HepG2 (cell line): ENCODE results near the gene CAPG. TPM values are rescaled to one million over a fixed set of nuclear protein-coding genes. Genes with fewer than 3 reads are reported as not detected.

ENCODE experiments used
- GATA4 ChIP-seq: sonication (generic); IDR thresholded peaks from 2 replicates; pipeline ENCODE4 v1.6.1; 2016; ENCODE audit warnings: antibody characterized with exemption, low read depth, borderline replicate concordance
- GZF1 ChIP-seq: sonication (generic); formaldehyde crosslinking; IDR thresholded peaks from 2 replicates; pipeline ENCODE4 v1.5.1; 2020; ENCODE audit warnings: mild to moderate bottlenecking, missing genetic modification reagents
- MAZ ChIP-seq, 2 experiments: sonication (generic) in 1 of 2; formaldehyde crosslinking in 1 of 2; IDR thresholded peaks; 2 replicates each; pipeline versions ENCODE4 v1.5.0 to v1.6.1; 2012 to 2020; ENCODE audit warnings: low read depth in 2 of 2, mild to moderate bottlenecking in 2 of 2, borderline replicate concordance in 1 of 2, improper control_type of control experiment in 1 of 2, low read length in 1 of 2, missing genetic modification reagents in 1 of 2, moderate library complexity in 1 of 2
- MED13 ChIP-seq: sonication (generic); formaldehyde crosslinking; IDR thresholded peaks from 2 replicates; pipeline ENCODE4 v1.5.0; 2020; ENCODE audit warnings: missing genetic modification reagents
- RAD51 ChIP-seq: fragments of 450-650 bp; IDR thresholded peaks from 2 replicates; pipeline ENCODE4 v1.6.1; 2016; ENCODE audit warnings: borderline replicate concordance
- SRF ChIP-seq: IDR thresholded peaks from 2 replicates; pipeline ENCODE4 v1.6.1; 2011; ENCODE audit warnings: mild to moderate bottlenecking, low read depth, low read length, moderate library complexity
- ZBTB39 ChIP-seq: sonication (generic); formaldehyde crosslinking; IDR thresholded peaks from 2 replicates; pipeline ENCODE4 v1.5.0; 2020; ENCODE audit warnings: missing genetic modification reagents
- ZMYM2 ChIP-seq: sonication (generic); formaldehyde crosslinking; IDR thresholded peaks from 2 replicates; pipeline ENCODE4 v1.8.0; 2022; ENCODE audit warnings: mild to moderate bottlenecking, missing genetic modification reagents
- ZNF337 ChIP-seq: sonication (generic); formaldehyde crosslinking; IDR thresholded peaks from 2 replicates; pipeline ENCODE4 v1.5.1; 2020; ENCODE audit warnings: missing genetic modification reagents, low read depth, mild to moderate bottlenecking, borderline replicate concordance
- ZNF574 ChIP-seq: sonication (generic); formaldehyde crosslinking; IDR thresholded peaks from 2 replicates; pipeline ENCODE4 v1.4.0; 2020; ENCODE audit warnings: missing genetic modification reagents
- ZNF784 ChIP-seq: sonication (generic); formaldehyde crosslinking; IDR thresholded peaks from 2 replicates; pipeline ENCODE4 v1.5.1; 2020; ENCODE audit warnings: missing genetic modification reagents, mild to moderate bottlenecking, borderline replicate concordance
- ZNF850 ChIP-seq: sonication (generic); formaldehyde crosslinking; conservative IDR thresholded peaks from 2 replicates; pipeline ENCODE4 v1.9.0; 2021; ENCODE audit warnings: mild to moderate bottlenecking, missing genetic modification reagents
- polyA plus RNA-seq, 8 experiments: library from polyadenylated mRNA; depleted of rRNA in 3 of 8; stranded (reverse) in 7 of 8; unstranded in 1 of 8; fragments of >200 nt; fragmentation: Illumina TruSeq in 4 of 8; extraction: Trizol in 4 of 8; gene quantifications; 2 replicates each; pipeline versions ENCODE4 v1.2.1 to v1.2.3, GENCODE V29; 2011 to 2016; ENCODE audit warnings: low read depth in 4 of 8, missing spikeins in 1 of 8, mixed read lengths in 1 of 8; ENCODE audit not compliant: insufficient read depth in 1 of 8
- total RNA-seq, 5 experiments: library from RNA; depleted of rRNA; stranded (reverse); fragments of >200 nt; fragmentation: Illumina TruSeq; extraction: Trizol; gene quantifications; 2 replicates each; pipeline ENCODE4 v1.2.3, GENCODE V29; 2016; ENCODE audit warnings: low read depth in 1 of 5
- TF ChIP-seq, protein P1 (sequence below): sonication (generic); formaldehyde crosslinking; IDR thresholded peaks from 2 replicates; pipeline ENCODE4 v1.4.0; 2020; ENCODE audit warnings: mild to moderate bottlenecking, missing genetic modification reagents
- TF ChIP-seq, protein P2 (sequence below): sonication (generic); formaldehyde crosslinking; IDR thresholded peaks from 2 replicates; pipeline ENCODE4 v1.5.1; 2020; ENCODE audit warnings: mild to moderate bottlenecking, moderate library complexity, missing genetic modification reagents

CAPG gene
- total and polyA plus RNA-seq, 2 of the 13 experiments (the other 11 are each of a cell fraction or from before 2014, with no cell fraction given): 12.7 to 18.2 TPM

DNA sequence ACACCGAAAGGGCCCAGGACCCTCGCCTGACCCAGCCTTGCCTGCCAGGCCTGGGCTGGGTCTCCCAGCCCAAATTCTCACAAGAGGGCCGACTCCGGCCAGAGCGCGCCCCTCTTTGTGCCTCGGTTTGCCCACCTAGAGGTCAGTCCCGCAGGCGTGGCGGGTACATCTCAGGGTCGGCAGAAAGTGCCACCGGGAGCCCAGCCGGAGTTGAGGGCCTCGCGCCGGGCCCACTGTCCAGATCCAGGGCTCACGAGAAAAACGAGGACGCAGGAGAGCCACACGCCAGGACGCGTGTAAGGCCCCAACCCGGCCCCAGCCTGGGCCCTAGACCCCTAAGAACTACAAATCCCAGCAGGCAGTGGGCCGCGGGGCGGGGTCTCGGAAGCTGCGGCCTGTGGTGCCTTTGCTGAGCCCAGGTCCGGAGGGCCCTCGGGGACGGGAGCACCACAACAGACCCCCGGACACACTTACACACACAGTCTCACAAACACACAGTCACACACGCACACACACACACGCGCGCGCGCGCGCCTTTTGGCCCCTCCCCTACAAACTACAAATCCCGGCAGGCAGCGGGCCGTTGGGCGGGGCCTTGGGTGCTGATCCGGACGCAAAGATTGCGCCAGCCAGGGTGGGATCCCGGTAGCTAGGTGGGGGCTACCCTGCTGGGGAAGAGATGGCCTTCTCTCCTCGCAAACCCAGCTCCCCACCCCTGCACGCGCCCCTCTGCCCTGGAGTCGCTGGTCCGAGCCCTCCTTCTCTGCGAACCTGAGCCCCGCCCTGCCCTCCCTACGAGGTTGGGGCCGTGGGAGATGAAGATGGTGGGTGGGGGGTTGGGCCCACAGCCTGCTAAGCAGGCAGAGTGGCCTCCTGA is 8.2 kb upstream of the CAPG start, which contains the start of gene SH2D6 (continued):
- TF ChIP-seq ZNF784 (CRISPR knock-in tag) (no peak), ZMYM2 (CRISPR knock-in tag) (no peak), GATA4 (0 out of 2 replicates have a peak, but pooled peaks have one; percentile 12), GZF1 (no peak; the same call in 1 of the 2 replicates), RAD51 (no peak), MAZ (IDR thresholded peaks at IDR 0.05; ENCODE audit: borderline replicate concordance, low read depth, low read length) (peak; percentile 85), MAZ (CRISPR knock-in tag; IDR thresholded peaks at IDR 0.05; ENCODE audit: low read depth) (peak; percentile 97), MED13 (CRISPR knock-in tag) (0 out of 2 replicates have a peak, but pooled peaks have one; percentile 24), ZNF337 (no peak), ZNF574 (CRISPR knock-in tag) (peak; percentile 88), SRF (no peak), ZBTB39 (peak; percentile 77; the same call in 1 of the 2 replicates), ZNF850 (CRISPR knock-in tag) (no peak)
- TF ChIP-seq, protein P1, sequence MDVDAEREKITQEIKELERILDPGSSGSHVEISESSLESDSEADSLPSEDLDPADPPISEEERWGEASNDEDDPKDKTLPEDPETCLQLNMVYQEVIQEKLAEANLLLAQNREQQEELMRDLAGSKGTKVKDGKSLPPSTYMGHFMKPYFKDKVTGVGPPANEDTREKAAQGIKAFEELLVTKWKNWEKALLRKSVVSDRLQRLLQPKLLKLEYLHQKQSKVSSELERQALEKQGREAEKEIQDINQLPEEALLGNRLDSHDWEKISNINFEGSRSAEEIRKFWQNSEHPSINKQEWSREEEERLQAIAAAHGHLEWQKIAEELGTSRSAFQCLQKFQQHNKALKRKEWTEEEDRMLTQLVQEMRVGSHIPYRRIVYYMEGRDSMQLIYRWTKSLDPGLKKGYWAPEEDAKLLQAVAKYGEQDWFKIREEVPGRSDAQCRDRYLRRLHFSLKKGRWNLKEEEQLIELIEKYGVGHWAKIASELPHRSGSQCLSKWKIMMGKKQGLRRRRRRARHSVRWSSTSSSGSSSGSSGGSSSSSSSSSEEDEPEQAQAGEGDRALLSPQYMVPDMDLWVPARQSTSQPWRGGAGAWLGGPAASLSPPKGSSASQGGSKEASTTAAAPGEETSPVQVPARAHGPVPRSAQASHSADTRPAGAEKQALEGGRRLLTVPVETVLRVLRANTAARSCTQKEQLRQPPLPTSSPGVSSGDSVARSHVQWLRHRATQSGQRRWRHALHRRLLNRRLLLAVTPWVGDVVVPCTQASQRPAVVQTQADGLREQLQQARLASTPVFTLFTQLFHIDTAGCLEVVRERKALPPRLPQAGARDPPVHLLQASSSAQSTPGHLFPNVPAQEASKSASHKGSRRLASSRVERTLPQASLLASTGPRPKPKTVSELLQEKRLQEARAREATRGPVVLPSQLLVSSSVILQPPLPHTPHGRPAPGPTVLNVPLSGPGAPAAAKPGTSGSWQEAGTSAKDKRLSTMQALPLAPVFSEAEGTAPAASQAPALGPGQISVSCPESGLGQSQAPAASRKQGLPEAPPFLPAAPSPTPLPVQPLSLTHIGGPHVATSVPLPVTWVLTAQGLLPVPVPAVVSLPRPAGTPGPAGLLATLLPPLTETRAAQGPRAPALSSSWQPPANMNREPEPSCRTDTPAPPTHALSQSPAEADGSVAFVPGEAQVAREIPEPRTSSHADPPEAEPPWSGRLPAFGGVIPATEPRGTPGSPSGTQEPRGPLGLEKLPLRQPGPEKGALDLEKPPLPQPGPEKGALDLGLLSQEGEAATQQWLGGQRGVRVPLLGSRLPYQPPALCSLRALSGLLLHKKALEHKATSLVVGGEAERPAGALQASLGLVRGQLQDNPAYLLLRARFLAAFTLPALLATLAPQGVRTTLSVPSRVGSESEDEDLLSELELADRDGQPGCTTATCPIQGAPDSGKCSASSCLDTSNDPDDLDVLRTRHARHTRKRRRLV (CRISPR knock-in tag): peak; percentile 83
- TF ChIP-seq, protein P2, sequence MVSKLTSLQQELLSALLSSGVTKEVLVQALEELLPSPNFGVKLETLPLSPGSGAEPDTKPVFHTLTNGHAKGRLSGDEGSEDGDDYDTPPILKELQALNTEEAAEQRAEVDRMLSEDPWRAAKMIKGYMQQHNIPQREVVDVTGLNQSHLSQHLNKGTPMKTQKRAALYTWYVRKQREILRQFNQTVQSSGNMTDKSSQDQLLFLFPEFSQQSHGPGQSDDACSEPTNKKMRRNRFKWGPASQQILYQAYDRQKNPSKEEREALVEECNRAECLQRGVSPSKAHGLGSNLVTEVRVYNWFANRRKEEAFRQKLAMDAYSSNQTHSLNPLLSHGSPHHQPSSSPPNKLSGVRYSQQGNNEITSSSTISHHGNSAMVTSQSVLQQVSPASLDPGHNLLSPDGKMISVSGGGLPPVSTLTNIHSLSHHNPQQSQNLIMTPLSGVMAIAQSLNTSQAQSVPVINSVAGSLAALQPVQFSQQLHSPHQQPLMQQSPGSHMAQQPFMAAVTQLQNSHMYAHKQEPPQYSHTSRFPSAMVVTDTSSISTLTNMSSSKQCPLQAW: peak; percentile 86; the same call in 1 of the 2 replicates
